ENCODE results near the gene SUMO4.

DNA sequence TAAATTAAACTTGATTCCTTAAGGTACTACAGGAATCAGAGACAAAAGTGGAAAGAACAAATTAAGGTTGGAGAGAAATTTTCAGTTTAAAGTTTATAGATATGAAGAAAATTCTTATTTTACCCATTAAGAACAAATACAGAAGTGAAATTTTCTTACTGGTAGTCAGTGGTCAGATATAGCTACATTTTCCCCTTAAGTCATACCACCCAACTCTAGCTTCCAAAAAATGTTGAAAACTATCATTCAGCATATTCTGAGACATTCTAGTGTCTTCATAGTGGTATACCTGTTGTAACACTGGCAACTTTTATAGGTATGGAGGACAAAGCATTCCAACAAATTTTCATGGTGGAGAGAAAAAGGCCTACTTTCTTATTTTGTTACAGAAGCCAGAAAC, 15.6 kb upstream of the SUMO4 start:
- no peak for TF ChIP-seq EZH2 (IDR thresholded peaks at IDR 0.05; ENCODE audit: borderline replicate concordance, low read length)
- TF ChIP-seq, protein P1, sequence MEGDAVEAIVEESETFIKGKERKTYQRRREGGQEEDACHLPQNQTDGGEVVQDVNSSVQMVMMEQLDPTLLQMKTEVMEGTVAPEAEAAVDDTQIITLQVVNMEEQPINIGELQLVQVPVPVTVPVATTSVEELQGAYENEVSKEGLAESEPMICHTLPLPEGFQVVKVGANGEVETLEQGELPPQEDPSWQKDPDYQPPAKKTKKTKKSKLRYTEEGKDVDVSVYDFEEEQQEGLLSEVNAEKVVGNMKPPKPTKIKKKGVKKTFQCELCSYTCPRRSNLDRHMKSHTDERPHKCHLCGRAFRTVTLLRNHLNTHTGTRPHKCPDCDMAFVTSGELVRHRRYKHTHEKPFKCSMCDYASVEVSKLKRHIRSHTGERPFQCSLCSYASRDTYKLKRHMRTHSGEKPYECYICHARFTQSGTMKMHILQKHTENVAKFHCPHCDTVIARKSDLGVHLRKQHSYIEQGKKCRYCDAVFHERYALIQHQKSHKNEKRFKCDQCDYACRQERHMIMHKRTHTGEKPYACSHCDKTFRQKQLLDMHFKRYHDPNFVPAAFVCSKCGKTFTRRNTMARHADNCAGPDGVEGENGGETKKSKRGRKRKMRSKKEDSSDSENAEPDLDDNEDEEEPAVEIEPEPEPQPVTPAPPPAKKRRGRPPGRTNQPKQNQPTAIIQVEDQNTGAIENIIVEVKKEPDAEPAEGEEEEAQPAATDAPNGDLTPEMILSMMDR (conservative IDR thresholded peaks at IDR 0.05 in 1 of 2, IDR thresholded peaks at IDR 0.05 in 1 of 2; ENCODE audit: extremely low read depth in 1 of 2, insufficient read depth in 1 of 2, low read depth in 1 of 2, low read length in 2 of 2): no peak

All from mammary epithelial cell (primary cell).